ENCODE results near the gene RPL39L. TPM values are rescaled to one million over a fixed set of nuclear protein-coding genes. Genes with fewer than 3 reads are reported as not detected.

Gene RPL39L
- total RNA-seq, 1 donor from 2014 or later, result 10.5 TPM

DNA sequence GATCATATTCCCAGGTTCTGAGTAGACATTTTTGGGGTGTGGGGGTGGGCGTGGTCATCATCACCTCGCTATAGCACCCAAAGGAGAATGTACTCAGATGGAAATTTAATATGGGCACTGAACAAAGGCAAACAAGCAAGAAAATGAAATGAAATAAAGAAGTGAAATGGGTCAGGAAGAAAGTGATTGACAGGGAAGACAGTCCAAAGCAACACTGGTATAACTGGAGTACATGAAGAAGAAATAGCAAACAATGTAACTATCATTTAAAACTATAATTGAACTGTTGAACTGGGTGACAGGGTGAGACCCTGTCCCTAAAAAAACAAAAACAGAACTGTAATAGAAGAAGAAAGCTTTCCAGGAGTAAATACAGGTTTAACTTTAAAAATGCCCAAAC is 24.8 kb downstream of the RPL39L start:
- TF ChIP-seq CTCF (IDR thresholded peaks at IDR 0.05; ENCODE audit: unreplicated experiment), result no peak
- no peak overlapping the region for H3K27ac Mint-ChIP-seq
- H3K9me3 Mint-ChIP-seq (ENCODE audit: low read depth), result no peaks in the 10 kb centered on the region
- H3K36me3 Mint-ChIP-seq (ENCODE audit: insufficient read depth), result no peaks in the 10 kb centered on the region
- no peak overlapping the region for H3K4me3 Mint-ChIP-seq (ENCODE audit: low read depth)
- H3K4me1 Mint-ChIP-seq (ENCODE audit: low read depth), result no peaks in the 10 kb centered on the region
- H3K27me3 Mint-ChIP-seq, result no peaks in the 10 kb centered on the region
- no peak for DNase-seq (ENCODE audit: low spot score, unreplicated experiment)

GRCh38 chr3:187112934-187113793 is 26.1 kb downstream of the RPL39L start:
- Mint-ChIP-seq H3K27me3 (no peaks in the 10 kb centered on the region), H3K4me3 (ENCODE audit: low read depth) (no peak overlapping the region), H3K36me3 (ENCODE audit: insufficient read depth) (no peaks in the 10 kb centered on the region), H3K27ac (no peak overlapping the region), H3K9me3 (ENCODE audit: low read depth) (no peaks in the 10 kb centered on the region), H3K4me1 (ENCODE audit: low read depth) (no peaks in the 10 kb centered on the region)
- DNase-seq (ENCODE audit: low spot score, unreplicated experiment), result no peak
- TF ChIP-seq CTCF (IDR thresholded peaks at IDR 0.05; ENCODE audit: unreplicated experiment), result peak; percentile 55

- H3K9me3 Mint-ChIP-seq (ENCODE audit: low read depth), result no peaks in the 10 kb centered on the region
- DNase-seq (ENCODE audit: low spot score, unreplicated experiment), result no peak
- H3K27ac Mint-ChIP-seq, result no peak overlapping the region
- H3K4me1 Mint-ChIP-seq (ENCODE audit: low read depth), result no peaks in the 10 kb centered on the region
- TF ChIP-seq CTCF (IDR thresholded peaks at IDR 0.05; ENCODE audit: unreplicated experiment), result no peak
- H3K36me3 Mint-ChIP-seq (ENCODE audit: insufficient read depth), result no peaks in the 10 kb centered on the region
- no peaks in the 10 kb centered on the region for H3K27me3 Mint-ChIP-seq
- H3K4me3 Mint-ChIP-seq (ENCODE audit: low read depth), result no peak overlapping the region
Measured at GRCh38 chr3:187110156-187110555, 29.1 kb downstream of the RPL39L start.

DNA sequence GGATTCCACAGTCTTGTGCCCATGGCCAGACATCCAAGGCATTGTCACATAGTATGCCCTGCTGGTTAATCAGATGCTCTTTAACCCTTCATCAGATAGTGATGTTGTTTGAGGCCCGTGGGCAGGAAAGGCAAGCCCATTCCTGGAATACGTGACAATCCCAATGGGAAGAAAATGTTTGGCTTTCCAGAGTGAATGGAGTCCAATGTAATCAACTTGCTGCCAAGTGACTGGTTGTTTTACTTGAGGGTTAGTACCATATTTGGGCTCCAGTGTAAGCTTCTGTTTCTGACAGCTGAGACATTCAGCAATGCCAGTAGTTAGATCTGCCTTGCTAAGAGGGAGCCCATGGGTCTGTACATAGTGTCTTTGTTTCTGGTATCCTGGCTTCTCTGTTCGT is 31.3 kb downstream of the RPL39L start:
- H3K4me1 Mint-ChIP-seq (ENCODE audit: low read depth), result no peaks in the 10 kb centered on the region
- H3K9me3 Mint-ChIP-seq (ENCODE audit: low read depth), result no peaks in the 10 kb centered on the region
- no peak overlapping the region for H3K27ac Mint-ChIP-seq
- H3K4me3 Mint-ChIP-seq (ENCODE audit: low read depth), result no peak overlapping the region
- no peak for TF ChIP-seq CTCF (IDR thresholded peaks at IDR 0.05; ENCODE audit: unreplicated experiment)
- H3K36me3 Mint-ChIP-seq (ENCODE audit: insufficient read depth), result no peaks in the 10 kb centered on the region
- no peak for DNase-seq (ENCODE audit: low spot score, unreplicated experiment)
- no peaks in the 10 kb centered on the region for H3K27me3 Mint-ChIP-seq

- Mint-ChIP-seq H3K27me3 (no peaks in the 10 kb centered on the region), H3K27ac (no peak overlapping the region), H3K9me3 (ENCODE audit: low read depth) (no peaks in the 10 kb centered on the region), H3K36me3 (ENCODE audit: insufficient read depth) (no peaks in the 10 kb centered on the region), H3K4me3 (ENCODE audit: low read depth) (no peak overlapping the region), H3K4me1 (ENCODE audit: low read depth) (no peaks in the 10 kb centered on the region)
- no peak for TF ChIP-seq CTCF (IDR thresholded peaks at IDR 0.05; ENCODE audit: unreplicated experiment)
- no peak for DNase-seq (ENCODE audit: low spot score, unreplicated experiment)
Measured at GRCh38 chr3:187105700-187106099, 33.6 kb downstream of the RPL39L start.

All from progenitor cell of endocrine pancreas (in vitro differentiated cells).